DND-41 (cell line): ENCODE results near the gene PPP1R13B.

Experiments
- ATAC-seq: fragments of 200-7000 bp; cut with Tn5 transposase; 3 replicates; pipeline ENCODE4 v1.9.1; 2021; ENCODE audit warnings: low read depth; ENCODE audit not compliant: insufficient read depth
- DNase-seq: peaks from one replicate; pipeline ENCODE4 v3.0.0-alpha.2; 2020
- H2AFZ ChIP-seq: 2 replicates; pipeline ENCODE4 v1.6.0; 2012; ENCODE audit warnings: low read depth, low read length
- H3K27ac ChIP-seq: 2 replicates; pipeline ENCODE4 v1.5.1; 2012; ENCODE audit warnings: low read length, inconsistent platforms
- H3K27me3 ChIP-seq: fragments of 200-600 bp; sonication (generic); 2 replicates; pipeline ENCODE4 v1.6.0; 2012; ENCODE audit warnings: low read length, mild to moderate bottlenecking, inconsistent platforms; ENCODE audit not compliant: insufficient read depth, poor library complexity
- H3K36me3 ChIP-seq: 2 replicates; pipeline ENCODE4 v1.5.1; 2012; ENCODE audit warnings: low read length, inconsistent platforms; ENCODE audit not compliant: insufficient read depth
- H3K4me1 ChIP-seq: 2 replicates; pipeline ENCODE4 v1.5.1; 2012; ENCODE audit warnings: mild to moderate bottlenecking, low read length; ENCODE audit not compliant: insufficient read depth
- H3K4me2 ChIP-seq: 2 replicates; pipeline ENCODE4 v1.6.0; 2012; ENCODE audit warnings: mild to moderate bottlenecking, moderate library complexity, low read length, inconsistent platforms; ENCODE audit not compliant: insufficient read depth
- H3K4me3 ChIP-seq, 2 experiments: fragments of 200-600 bp in 1 of 2; shearing (Covaris generic) in 1 of 2; 2 replicates each; pipeline ENCODE4 v1.5.1; 2012 to 2016; ENCODE audit warnings: inconsistent platforms in 2 of 2, low read length in 2 of 2, mild to moderate bottlenecking in 2 of 2, low read depth in 1 of 2, moderate library complexity in 1 of 2
- H3K79me2 ChIP-seq: 2 replicates; pipeline ENCODE4 v1.6.0; 2012; ENCODE audit warnings: low read length, inconsistent platforms; ENCODE audit not compliant: insufficient read depth
- H3K9ac ChIP-seq: 2 replicates; pipeline ENCODE4 v1.6.0; 2012; ENCODE audit warnings: low read depth, mild to moderate bottlenecking, inconsistent platforms, low read length, moderate library complexity
- H3K9me3 ChIP-seq: 2 replicates; pipeline ENCODE4 v1.5.1; 2012; ENCODE audit warnings: low read length, moderate library complexity, mild to moderate bottlenecking, inconsistent platforms; ENCODE audit not compliant: insufficient read depth, severe bottlenecking
- H4K20me1 ChIP-seq: 2 replicates; pipeline ENCODE4 v1.6.0; 2012; ENCODE audit warnings: low read length; ENCODE audit not compliant: insufficient read depth
- EZH2 ChIP-seq: IDR thresholded peaks from 3 replicates; pipeline ENCODE4 v1.6.1; 2012; ENCODE audit warnings: borderline replicate concordance, low read depth, mild to moderate bottlenecking, moderate library complexity, low read length, inconsistent platforms; ENCODE audit not compliant: severe bottlenecking
- TF ChIP-seq, protein P1 (sequence below): IDR thresholded peaks from 2 replicates; pipeline ENCODE4 v1.5.1; 2012; ENCODE audit warnings: borderline replicate concordance, low read length, moderate library complexity, mild to moderate bottlenecking; ENCODE audit not compliant: poor library complexity, severe bottlenecking; ENCODE audit errors: extremely low read depth

The PPP1R13B gene

DNA sequence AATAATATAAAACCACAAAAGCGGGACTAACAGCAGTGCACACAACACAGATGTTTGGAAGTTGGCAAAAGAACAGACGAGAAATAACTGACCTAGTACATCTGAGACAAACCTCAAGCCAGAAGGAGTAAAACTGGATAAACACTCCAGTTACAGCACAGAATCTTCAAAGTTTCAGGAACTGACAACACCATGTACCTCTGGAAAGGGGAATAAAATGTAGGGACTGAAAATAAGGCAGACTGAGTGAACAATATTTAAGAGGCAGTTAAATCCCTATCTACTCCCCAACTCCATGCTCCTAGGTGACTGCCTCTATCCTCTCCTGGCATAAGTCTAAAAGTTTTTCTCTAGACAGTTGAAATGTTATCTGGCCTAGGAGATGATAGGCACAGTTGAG lies 73.9 kb downstream of the PPP1R13B start:
- H3K4me1 ChIP-seq, result no peaks in the 10 kb centered on the region
- H3K9me3 ChIP-seq, result no peaks in the 10 kb centered on the region
- no peaks in the 10 kb centered on the region for H4K20me1 ChIP-seq
- TF ChIP-seq, protein P1, sequence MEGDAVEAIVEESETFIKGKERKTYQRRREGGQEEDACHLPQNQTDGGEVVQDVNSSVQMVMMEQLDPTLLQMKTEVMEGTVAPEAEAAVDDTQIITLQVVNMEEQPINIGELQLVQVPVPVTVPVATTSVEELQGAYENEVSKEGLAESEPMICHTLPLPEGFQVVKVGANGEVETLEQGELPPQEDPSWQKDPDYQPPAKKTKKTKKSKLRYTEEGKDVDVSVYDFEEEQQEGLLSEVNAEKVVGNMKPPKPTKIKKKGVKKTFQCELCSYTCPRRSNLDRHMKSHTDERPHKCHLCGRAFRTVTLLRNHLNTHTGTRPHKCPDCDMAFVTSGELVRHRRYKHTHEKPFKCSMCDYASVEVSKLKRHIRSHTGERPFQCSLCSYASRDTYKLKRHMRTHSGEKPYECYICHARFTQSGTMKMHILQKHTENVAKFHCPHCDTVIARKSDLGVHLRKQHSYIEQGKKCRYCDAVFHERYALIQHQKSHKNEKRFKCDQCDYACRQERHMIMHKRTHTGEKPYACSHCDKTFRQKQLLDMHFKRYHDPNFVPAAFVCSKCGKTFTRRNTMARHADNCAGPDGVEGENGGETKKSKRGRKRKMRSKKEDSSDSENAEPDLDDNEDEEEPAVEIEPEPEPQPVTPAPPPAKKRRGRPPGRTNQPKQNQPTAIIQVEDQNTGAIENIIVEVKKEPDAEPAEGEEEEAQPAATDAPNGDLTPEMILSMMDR, result no peak
- no peak for TF ChIP-seq EZH2
- ATAC-seq (no peak), DNase-seq (no peak)
- no peak overlapping the region for H3K9ac ChIP-seq
- no peaks in the 10 kb centered on the region for H3K27me3 ChIP-seq
- H3K27ac ChIP-seq, result no peak overlapping the region
- no peak overlapping the region for H3K4me2 ChIP-seq
- H2AFZ ChIP-seq, result no peak overlapping the region
- no peaks in the 10 kb centered on the region for H3K79me2 ChIP-seq
- no peak overlapping the region for H3K4me3 ChIP-seq
- no peaks in the 10 kb centered on the region for H3K36me3 ChIP-seq

DNA sequence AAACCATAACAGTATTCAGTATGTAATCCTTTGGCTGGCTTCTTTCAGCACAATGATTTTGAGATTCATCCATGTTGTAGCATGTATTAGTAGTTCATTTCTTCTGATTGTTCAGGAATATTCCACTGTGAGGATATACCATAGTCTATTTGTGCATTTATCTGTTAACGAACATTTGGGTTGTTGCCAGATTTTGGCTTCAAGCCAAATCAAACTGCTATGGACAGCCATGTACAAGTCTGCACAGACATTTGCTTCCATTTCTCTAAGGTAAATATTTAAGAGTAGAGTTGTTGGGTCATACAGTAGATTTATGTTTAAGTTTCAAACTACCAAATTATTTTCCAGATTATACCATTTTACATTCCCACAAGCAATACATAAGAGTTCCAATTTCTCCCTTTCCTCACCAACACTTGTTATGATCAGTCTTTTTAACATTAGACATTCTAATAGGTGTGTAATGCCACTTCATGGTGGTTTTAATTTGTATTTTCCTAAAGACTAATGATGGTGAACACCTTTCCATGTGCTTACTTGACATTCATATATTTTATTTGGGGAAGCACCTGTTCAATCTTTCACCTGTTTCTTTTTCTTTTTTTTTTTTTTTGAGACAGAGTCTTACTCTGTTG lies 75.2 kb downstream of the PPP1R13B start:
- Histone ChIP-seq H3K9ac (no peak overlapping the region), H3K4me3 (no peak overlapping the region), H3K79me2 (no peaks in the 10 kb centered on the region), H2AFZ (no peak overlapping the region), H3K4me1 (no peaks in the 10 kb centered on the region), H3K27me3 (no peaks in the 10 kb centered on the region), H3K4me2 (no peak overlapping the region), H4K20me1 (no peaks in the 10 kb centered on the region), H3K36me3 (no peaks in the 10 kb centered on the region), H3K9me3 (no peaks in the 10 kb centered on the region), H3K27ac (no peak overlapping the region)
- ATAC-seq (no peak), DNase-seq (no peak)
- no peak for TF ChIP-seq EZH2
- TF ChIP-seq, protein P1, result no peak

DNA sequence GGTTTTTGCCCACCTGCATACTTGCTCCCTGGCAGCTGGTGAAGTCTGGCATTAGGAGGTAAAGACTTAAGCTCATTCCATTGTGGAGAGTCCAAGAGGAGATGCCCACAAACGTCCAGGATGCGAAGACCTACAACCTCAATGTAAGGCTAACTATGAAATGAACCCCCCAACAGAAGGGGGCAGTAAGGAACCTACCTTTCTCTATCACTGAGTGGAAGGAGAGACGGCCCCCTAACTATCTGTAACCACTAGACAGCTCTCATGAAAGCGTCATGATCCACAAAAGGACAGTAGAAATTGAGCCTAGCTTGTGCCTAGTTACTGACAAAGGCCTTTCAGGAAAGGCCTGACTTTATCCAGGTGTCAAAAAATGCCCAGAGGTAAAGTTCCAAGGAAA lies 76.5 kb downstream of the PPP1R13B start:
- H3K9ac ChIP-seq, result no peak overlapping the region
- H3K4me2 ChIP-seq, result no peak overlapping the region
- TF ChIP-seq, protein P1, result peak; percentile 27
- TF ChIP-seq EZH2, result no peak
- no peak for DNase-seq
- no peaks in the 10 kb centered on the region for H3K36me3 ChIP-seq
- H3K4me3 ChIP-seq, result no peak overlapping the region
- ATAC-seq, result no peak
- no peaks in the 10 kb centered on the region for H3K9me3 ChIP-seq
- H3K27ac ChIP-seq, result no peak overlapping the region
- no peaks in the 10 kb centered on the region for H3K4me1 ChIP-seq
- H2AFZ ChIP-seq, result no peak overlapping the region
- no peaks in the 10 kb centered on the region for H3K27me3 ChIP-seq
- H4K20me1 ChIP-seq, result no peaks in the 10 kb centered on the region
- H3K79me2 ChIP-seq, result no peaks in the 10 kb centered on the region

DNA sequence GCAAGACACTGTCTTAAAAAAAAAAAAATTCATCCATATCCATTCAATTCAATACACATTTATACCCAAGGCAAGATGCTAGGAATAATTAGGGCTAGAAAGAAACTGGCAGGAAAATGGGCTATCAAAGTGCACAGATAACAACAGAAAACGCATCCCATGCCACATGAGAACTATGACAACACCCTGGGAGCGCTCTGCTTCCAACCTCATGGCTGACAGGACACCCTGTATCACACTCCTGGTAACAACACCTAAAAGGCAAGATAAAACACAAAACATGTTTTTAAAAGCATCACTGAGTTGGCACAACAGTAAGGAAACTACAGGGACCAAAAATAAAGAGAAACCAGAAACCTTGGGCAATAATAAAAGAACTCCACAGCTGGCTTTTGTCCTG lies 76.9 kb downstream of the PPP1R13B start:
- no peaks in the 10 kb centered on the region for H3K36me3 ChIP-seq
- H2AFZ ChIP-seq, result no peak overlapping the region
- H3K27ac ChIP-seq, result no peak overlapping the region
- ATAC-seq (no peak), DNase-seq (no peak)
- H3K4me3 ChIP-seq, result no peak overlapping the region
- H3K4me2 ChIP-seq, result no peak overlapping the region
- H3K4me1 ChIP-seq, result no peaks in the 10 kb centered on the region
- no peaks in the 10 kb centered on the region for H3K79me2 ChIP-seq
- TF ChIP-seq, protein P1, result no peak
- H3K27me3 ChIP-seq, result no peaks in the 10 kb centered on the region
- no peaks in the 10 kb centered on the region for H3K9me3 ChIP-seq
- H3K9ac ChIP-seq, result no peak overlapping the region
- H4K20me1 ChIP-seq, result no peaks in the 10 kb centered on the region
